ENCODE measurements around the gene RSPRY1.

DNA sequence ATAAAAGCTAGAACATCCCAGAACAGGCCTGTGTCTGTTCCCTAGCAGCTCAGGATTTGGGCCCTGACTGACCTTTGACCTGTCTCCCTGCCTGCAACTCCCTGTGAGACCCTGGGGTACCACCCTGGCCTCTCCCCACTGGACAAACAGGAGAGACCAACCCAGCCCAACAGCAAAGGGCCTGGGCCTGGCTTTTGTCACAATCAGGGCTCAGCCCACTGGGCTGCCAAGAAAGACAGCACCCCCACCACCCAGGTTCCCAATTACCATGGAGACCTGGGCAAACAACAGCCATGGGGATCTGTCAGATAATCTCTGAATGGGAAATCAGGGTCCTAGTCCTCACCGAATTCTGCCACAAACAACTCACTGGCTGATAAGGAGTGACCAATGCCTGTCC lies 87.2 kb downstream of the RSPRY1 start:
- TF ChIP-seq TAF1 (IDR thresholded peaks at IDR 0.05; ENCODE audit: borderline replicate concordance, insufficient read depth, low read length) (no peak), SIN3A (IDR thresholded peaks at IDR 0.05; ENCODE audit: borderline replicate concordance, insufficient read depth, low read length) (no peak)
